Inferior parietal cortex (tissue), 1 donor: ENCODE measurements around the gene VAV2.

Source experiments
- DNase-seq: peaks from one replicate; pipeline ENCODE4 v3.0.0-alpha.2; 2016; ENCODE audit errors: extremely low spot score

Gene VAV2, protein sequence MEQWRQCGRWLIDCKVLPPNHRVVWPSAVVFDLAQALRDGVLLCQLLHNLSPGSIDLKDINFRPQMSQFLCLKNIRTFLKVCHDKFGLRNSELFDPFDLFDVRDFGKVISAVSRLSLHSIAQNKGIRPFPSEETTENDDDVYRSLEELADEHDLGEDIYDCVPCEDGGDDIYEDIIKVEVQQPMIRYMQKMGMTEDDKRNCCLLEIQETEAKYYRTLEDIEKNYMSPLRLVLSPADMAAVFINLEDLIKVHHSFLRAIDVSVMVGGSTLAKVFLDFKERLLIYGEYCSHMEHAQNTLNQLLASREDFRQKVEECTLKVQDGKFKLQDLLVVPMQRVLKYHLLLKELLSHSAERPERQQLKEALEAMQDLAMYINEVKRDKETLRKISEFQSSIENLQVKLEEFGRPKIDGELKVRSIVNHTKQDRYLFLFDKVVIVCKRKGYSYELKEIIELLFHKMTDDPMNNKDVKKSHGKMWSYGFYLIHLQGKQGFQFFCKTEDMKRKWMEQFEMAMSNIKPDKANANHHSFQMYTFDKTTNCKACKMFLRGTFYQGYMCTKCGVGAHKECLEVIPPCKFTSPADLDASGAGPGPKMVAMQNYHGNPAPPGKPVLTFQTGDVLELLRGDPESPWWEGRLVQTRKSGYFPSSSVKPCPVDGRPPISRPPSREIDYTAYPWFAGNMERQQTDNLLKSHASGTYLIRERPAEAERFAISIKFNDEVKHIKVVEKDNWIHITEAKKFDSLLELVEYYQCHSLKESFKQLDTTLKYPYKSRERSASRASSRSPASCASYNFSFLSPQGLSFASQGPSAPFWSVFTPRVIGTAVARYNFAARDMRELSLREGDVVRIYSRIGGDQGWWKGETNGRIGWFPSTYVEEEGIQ

DNA sequence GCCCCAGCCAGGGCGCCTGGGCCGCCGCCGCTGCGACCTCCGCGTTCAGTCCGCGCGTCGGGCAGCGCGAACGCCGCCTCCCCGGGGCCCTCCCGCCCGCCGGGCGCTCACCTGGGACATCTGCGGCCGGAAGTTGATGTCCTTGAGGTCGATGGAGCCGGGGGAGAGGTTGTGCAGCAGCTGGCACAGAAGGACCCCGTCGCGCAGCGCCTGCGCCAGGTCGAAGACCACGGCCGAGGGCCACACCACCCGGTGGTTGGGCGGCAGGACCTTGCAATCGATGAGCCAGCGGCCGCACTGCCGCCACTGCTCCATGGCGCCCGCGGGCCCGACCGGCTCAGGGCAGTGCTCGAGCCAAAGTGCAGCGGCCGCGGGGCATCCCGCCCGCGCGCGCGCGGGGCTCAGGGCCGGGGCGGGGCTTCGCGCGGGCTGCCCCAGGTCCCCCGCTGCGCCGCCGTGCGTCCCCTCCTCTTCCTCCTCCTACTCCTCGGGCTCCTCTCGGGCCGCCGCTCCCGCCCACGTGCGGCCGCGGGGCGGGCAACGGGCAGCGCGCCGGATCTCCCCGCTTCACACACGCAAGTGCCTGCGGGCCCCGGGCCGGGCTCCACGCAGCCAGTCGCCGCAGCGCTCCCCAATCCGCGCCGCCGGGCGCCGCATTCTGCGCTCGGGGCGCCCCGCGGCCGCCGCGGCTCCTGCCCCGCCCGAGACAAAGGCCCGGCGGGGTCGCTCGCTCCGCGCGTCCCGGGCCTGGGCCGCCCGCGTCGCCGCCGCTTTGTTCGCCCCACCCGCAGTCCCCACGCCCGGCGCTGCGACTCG is at the start of gene VAV2:
VAV2 (minus strand) TSS at position 361 of the 816 bp plus-strand sequence; CDS start at position 315, 46 bp downstream.
- no peak for DNase-seq

- DNase-seq = no peak
Measured at GRCh38 chr9:134041649-134041962, 49.5 kb upstream of the VAV2 start.

GRCh38 chr9:134040781-134041648 is 48.9 kb upstream of the VAV2 start:
- no peak for DNase-seq

DNA sequence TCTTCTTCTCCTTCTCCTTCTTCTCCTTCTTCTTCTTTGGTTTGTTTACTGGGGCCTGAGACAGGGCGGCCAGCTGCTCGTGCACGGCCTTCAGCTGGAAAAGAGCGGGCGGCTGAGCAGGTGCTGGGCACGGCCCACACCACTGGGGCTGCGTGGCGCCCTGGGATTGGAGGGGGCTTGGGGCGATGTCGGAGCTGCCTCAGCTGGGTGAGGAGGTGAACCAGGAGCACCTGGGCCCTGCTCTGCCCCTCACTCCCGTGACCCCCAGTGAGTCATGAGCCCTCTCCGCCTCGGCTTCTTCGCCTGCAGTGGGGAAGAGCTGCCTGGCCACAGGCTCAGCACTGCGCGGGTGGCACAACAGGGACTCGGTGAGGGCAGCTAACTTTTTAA is 48.0 kb upstream of the VAV2 start:
- no peak for DNase-seq

GRCh38 chr9:134039386-134040175 is 47.5 kb upstream of the VAV2 start:
- DNase-seq = no peak

DNA sequence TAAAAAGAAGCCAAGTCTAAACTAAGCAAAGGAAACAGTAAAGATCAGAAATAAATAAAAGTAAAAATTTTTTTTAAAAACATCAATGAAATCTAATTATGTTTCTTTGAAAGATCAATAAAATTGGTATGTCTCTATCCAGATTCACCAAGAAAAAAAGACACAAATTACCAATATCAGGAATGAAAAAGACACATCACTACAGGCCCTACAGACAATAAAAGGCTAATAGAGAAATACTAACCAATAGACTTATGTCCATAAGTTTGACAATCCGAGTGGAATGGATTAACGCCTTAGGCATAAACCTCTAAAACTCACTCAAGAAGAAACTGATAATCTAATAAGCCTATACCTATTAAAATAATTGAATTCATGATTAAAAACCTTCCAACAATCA is 45.5 kb upstream of the VAV2 start:
- DNase-seq = no peak

- DNase-seq = no peak
Measured at GRCh38 chr9:134036130-134036529, 44.0 kb upstream of the VAV2 start.

DNA sequence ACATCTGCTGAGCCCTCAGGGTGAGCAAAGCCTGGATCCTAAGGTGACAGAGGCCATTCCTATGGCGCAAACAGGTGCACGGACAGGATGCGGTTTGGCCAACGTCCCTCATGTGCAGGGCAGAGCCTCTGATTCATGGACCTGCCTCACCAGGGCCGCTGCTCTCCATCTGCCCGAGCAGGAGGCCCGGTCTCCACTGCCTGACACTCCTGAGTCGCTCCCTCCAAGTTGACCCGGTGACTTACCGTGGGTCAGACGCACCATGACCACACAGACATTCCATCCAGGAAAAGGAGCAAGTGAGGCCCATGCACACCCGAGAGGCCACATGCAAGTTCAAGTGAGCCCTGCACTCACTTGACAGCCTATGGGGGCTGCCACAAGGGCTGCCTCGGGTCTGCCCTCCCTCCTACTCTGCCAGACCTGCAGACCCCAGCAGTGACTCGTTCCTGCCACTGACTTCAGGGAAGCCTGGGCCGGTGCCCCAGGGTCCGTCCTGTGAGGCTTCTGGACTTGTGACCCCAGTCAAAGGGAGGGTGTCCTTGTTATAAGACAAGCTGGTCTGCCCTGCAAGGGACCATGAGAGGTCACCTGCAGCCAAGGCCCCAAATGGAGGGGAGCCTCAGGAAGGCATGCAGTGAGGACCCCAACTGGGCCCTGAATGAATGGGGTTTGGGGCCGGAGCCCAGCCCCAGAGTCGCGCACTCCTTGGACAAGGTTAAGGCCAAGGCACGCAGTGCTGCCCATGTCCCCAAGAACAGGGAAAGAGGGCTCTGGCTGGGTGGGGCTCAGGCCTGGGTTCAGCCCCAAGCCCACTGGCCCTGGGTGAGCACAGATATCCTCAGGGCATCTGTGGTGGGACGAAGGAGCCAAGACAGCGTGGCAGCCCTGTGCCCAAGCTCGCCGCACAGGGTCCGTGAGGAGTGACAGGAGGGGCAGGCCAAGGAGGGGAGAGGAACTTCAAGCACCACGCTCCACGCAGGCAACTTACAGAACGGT is 43.2 kb upstream of the VAV2 start:
- no peak for DNase-seq

DNA sequence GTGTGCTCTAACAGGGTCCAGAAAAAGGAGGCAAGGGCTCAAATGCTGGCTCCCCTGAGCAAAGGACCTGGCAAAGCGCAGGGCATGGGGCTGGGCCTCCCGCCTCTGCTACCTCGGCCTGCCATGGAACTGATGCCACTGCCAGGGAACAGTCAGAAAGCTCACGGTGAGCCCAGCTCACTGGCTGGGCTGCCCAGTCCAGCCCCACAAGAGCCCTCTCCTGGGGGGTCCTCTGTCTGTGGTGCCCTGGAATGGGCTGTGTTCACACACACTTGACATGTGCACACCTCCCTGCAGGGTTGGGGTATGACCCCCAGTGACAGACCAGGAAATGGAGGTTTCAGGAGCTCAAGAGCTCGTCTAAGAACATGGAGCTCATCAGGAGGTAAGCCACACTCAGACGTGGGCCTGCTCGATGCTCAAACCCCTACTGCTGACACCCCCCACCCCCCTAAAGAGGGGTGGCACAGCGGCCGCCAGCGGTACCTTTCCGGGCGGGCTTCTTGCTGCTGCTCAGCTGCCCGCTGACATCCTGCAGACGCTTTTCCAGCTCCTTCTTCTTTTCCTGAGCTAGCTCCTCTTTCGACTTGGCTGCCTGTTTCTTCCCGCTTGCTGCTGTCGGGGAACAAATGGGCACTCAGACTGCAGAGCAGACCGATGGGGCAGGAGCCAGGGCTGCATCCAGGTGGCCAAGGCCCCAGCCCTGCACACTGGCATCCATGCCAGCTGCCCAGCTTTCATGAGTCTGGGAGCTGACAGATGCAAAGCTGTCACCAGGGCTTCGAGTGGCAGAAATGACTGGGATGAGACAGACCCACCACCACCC is 42.3 kb upstream of the VAV2 start:
- no peak for DNase-seq

DNA sequence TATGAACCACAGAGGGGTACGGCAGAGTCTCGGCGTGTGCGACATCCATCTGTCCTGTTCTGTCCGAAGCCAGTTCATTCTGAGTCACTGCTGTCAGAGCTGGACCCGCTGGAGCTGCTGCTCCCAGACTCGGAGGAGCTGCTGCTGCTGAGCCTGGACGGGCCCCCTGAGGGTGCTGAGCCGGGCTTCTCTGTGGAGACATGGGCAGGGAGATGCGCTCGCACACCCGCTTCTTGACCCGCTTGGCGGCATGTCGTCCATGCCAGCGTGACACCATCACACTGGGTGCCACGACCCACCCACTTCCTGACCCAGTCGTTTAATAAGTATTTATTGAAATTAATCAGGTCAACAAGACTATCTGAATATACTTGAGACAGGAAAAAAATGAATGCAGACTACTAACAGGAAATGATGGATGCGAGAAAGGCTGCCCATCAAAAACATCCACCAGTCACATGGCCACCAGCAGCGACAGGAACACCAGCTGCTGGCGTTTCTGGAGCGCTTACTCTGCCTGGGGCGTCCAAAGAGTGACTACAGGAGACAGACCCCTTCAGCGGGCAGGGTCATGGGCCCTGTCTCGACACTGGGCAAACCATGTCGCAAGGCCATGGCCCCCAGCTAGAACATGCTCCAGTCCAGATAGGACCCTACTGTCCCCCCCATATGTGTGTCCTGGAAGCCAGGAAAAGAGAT is 41.5 kb upstream of the VAV2 start:
- DNase-seq = no peak

DNA sequence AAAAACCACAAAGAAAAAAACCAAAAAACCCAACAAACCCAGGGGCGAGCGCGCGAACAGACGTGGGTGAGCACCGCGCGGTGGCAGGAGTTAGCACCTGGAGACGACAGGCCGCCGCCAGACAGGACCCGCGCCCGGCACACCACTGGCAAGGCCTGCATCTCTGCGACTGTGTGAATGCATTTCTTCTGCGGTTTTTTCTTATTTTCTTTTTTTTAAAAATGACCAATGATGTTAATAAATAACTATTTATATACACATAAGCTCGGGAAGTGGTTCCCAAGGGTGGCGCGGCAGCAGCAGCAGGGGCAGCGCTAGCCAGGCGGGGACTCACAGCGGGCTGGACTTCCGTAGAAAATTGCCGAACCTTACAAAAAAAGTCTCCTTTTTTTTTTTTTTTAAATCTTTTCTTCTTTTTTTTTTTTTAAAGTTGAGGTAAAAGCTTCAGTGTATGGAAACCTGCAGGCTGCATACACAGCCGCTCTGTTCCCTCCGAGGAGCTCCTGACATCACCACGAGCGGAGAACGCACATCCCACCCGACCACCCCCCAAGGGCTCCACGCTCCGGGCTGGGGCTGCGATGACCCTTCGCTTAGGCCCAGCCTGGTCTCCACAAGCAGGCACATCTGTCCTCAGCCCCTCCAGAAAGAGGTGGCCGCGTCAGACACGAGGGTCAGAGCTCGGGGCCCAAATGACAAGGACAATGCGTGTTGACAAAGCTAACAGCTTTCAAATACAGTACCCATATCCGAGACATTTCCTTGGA is 40.5 kb upstream of the VAV2 start:
- DNase-seq = no peak

DNA sequence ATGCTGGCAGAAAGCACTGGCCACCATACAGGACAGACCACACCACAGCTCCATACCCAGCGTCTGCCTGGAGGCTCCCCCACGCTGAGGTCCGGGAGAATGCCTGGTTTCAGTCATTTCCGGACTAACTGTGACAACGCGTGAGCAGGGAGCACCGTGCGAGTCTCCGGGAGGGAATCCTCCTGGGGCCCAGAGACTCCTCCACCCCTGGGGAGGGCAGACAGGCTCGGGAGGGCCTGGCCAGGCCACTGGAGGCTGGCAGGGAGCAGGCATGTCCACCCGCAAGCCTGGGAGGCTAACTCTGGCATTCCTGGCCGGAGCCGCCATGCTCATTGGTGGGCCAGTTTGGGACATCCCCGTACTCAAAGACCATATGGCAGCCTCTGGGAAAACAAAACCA is 39.7 kb upstream of the VAV2 start:
- DNase-seq = no peak

DNA sequence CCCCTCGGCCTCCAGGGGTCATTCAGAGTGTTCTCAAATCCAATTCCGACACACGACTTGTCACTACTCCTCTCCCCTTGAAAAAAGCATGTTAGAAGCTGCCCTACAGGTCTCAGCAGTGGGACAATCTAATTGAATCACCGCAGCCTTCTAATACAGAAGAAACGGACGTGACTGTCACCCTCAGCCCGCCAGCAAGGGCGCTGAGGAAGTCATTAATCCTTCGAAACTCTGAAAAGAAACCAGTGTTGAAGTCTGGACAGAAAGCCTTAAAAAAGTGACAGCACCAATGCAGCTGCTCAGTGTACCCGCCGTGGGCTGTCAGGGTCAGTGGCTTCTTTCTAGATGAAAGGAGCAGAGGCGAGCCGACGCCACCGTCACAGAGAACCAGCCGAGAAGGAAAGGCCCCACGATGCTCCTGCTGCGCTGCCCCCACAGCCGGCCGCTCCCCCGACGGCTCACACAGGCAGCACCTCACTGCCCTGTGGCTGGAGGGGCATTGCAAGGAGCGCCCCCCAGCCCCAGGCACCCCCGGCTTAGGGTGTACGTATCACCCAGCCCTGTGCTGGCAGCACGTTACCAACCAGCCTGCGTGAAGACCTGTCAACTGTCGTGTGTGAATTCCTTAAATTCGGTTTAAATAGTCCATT is 38.8 kb upstream of the VAV2 start:
- no peak for DNase-seq

DNA sequence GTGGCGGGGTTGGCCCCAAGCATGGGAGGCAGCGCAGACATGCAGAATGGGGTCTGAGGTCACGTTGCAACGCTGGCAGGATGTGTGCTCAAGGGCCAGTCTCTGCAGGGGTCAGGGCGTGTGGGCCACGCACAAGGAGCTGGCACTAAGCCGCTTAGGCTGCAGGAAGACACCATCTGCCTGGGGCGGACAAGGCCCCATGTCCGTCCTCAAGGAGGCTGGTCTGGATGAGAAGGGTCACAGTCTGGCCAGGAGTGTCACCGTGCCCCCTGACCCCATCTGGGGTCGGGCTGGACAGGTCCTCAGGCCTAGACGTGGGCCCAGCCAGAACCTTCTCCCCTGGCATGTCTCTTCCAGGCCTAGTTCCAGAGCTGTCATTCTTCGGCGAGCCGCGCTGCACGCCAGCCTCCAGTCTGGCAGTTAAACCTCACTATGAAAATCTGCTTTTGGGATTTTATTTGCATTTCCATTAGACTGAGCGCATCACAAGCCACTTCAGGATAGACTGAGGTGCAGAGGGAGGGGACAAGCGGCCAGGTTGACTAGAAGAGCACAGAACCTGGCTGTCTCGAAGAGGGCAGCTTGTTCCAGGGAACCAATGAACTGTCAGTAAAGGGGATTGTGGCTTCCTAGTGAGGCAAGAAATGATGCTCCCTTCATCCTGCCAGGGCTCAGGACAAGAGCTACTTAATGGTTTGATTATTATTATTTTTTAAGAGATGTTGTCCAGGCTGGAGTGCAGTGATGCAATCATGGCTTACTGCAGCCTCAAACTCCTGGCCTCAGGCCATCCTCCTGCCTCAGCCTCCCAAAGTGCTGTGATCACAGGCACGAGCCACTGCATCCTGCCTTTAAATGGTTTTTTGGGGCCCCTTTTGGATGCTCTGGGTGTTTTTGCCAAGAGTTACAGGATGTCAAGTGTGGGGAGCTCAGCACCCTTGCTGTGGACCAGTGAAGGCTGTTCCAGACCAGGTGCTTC is 37.4 kb upstream of the VAV2 start:
- DNase-seq = no peak

- no peak for DNase-seq
Measured at GRCh38 chr9:134028575-134029247, 36.6 kb upstream of the VAV2 start.
